ENCODE data around the gene TUBB4B.

TUBB4B gene

DNA sequence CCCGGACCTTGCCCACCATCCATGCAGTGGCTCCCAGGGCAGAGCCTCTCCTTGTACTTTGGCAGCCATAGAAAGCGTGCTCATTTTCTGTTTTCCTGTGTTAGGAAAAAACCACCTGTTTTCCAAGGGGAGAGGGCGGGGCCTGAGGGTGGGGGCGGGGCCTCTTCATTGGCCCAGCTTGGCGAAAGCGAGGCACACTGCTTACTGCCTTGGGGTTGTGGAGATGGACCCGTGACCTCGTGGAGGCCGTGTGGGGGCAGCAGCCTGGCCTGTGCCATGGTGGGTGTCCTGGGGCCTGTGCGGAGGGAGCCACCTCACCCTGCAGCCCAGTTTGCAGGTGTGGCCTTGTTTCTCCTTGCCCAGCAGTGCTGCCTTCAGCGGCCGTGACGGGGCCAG, 32.0 kb downstream of the TUBB4B start:
- no peak for DNase-seq

DNA sequence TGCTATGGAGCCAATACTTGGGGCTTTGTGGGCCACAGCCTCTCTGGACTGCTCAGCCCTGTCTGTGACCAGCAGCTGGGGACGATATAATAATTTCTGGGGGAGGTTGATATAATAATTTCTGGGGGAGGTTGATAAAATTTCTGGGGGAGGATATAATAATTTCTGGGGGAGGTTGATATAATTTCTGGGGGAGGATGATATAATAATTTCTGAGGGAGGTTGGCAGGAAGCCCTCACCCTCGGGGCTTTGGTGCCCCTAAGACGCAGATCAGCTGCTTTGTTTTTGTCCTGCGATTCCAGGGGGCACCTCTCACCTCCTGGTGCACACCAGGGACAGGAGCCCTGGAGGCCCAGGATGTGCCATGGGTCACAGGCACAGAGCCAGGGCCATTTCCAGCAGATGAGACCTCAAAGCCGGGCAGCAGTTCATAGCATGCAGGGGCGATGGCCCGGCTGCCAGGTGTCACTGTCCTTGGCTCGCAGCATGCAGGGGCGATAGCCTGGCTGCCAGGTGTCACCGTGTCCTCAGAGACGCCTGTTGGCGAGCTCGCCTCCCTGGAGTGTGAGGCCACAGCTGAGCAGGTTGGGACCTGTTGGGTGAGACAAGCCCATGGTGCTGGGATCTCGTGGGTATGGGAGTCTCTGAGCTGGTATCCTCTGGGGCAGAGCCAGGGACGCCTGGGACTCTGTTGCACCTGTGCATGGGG, 32.7 kb downstream of the TUBB4B start:
- DNase-seq: peak; percentile 67

DNA sequence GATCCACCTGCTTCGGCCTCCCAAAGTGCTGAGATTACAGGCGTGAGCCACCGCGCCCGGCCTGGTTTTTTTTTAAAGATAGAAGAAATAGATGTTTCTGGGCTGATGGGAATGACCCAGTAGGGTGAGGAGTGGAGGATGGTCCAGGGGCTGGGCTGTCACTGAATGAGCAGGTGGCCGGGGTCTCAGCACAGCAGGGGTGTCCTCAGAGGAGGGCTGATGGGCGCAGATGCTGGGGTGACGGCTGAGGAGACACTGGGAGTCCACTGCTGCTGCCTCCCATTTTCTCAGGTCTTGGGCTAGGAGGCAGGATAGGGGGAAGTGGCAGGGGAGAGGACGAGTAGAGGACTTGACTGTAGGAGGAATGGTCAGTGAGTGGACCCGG, 34.1 kb downstream of the TUBB4B start:
- no peak for DNase-seq

DNA sequence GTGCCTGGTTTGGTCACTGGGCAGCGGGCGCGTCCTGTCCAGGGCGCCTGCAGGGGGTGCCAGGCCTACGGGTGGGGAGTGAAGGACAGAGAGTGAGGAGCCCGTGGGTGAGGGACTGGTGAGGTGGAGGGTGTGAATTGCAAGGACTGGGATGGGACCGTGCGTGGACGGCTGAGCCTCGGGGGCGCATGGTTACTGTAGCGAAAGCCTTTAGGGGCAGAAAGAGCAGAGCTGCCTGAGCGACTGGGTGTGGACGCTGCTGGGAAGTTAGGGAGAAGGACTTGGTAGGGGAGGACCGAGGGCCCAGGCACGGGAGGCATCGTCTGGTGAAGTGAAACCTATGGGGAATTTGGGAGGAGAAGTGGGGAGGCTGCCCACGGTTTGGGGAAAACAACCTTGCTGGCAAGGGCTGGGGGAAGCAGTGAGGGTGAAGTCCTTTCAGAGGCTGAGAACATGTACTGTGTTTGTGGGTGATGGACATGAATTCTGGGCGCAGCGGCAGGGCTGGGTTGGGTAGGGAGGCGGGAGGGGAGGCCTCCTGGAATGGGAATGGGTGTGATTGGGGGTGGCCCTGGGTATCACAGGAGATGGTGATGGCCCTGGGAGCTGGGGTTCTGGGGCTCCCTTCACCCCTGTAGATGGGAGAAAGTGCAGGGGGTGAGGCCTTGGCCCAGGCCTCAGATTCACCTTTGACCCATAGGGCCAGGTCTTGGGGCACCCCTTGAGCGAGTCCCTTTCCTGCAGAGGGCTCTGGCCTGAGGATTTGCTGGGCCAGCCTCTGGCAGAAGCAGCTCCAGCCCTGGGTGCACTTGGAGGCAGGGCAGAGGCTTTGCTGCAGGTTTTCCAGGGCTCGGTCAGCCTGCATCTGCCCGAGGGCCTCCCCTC, 34.7 kb downstream of the TUBB4B start:
- no peak for DNase-seq

DNA sequence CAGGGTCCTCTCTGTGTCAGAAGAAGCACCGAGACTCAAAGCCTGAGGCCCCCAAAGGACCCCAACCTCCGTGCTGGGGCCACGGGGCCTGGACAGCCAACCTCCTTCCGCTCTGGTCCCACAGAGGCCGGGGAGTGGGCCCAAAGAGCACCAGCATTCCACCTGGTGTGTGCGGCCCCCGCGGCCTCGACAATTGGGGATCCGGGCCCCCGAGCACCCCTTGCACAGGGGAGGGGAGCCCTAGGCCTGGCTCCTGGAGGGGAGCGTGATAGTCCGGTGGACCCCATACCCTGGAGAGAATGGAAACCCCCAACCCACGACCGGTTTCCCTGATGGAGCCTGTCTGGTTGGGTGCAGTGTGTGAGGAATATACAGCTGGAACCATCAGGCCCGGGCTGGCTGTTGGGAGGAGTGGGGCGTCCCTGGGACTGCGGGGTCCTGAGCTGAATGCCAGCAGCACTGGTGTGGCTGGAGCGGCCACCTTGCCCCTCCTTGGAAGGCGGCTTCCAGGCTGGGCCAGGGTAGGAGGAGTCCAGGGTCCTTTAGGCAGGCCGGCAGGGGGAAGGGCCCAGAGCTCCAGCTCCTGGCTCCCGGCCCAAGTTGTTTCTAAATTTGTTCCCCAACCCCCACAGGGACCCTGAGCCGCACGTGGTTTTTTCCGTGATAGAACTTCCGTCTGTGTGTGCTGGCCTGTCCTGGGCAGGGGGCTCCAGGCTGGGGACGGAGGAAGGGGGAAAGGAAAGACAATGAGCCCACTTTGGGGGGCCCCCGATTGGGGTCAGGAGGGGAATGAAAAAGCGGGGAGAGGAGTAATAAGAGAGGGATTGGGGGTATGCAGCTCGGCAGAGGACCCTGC, 35.6 kb downstream of the TUBB4B start:
- DNase-seq: peak; percentile 61

DNA sequence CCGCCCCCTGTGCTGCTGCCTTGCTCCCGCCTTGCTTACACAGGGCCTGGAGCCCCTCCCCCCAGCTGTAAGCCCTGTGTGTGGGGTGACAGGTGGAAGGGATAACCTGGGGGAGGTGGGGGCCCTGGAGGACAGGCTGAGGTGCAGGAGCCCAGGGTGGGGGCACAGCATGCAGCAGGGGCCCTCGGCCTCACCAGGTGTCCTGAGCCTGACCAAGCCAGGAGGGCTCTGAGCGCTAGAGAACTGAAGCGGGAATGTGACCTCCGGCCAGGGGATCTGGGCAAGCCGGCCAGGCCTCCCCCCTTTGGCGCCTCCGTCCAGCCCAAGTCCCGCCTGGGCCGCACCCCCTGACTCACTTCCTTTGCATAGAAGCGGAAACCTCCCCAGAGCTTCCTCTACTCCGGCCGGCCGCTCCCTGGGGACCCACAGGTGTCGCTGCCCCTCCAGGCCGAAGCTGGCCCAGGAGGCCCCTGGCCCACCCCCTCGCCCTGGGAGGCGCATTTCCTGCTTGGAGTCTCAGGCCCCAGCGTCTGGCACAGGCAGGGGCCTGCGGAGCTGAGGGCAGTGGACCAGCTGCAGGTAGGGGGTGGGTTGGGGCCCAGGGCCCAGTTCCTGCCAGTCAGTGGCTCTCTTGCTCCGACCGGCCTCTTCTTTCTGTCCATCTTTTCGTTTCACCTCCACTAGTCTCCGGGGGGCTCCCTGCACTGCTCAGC, 36.4 kb downstream of the TUBB4B start, which contains the start of gene TOR4A:
TSS of gene TOR4A (plus strand) at position 398 of the 713 bp plus-strand sequence. CDS start 964 bp downstream, outside the sequence.
- DNase-seq: no peak

DNA sequence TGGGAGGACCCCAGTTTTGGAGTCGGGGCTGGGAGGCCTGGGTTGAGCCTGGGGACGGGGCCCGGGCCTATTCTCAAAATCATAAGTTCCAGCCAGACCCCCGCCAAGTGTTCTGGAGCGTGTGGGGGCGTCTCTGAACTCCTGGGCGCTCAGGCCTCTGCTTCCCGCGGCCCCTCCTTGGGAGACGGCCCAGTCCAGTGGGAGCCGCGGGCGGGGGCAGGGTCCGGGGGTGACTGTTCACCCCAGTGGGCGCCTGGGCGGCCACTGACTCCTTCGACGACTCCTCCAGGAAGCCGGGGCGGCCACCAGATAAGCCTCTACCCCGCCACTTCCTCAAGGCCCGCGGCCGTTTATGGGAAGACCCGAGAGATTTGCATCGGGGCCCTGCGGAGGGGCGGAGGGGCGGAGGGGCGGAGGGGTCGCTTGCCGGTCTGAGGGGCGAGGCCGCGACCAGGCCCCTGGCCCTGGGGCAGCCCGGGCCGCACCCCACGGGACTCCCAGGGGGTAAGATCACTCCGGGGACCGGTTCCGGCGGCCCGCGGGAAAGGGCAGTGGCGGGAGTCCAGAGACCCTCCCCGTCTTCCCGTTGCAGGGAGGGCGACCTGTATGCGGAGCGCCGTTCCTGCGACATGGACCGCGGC, 37.1 kb downstream of the TUBB4B start:
- DNase-seq: no peak

DNA sequence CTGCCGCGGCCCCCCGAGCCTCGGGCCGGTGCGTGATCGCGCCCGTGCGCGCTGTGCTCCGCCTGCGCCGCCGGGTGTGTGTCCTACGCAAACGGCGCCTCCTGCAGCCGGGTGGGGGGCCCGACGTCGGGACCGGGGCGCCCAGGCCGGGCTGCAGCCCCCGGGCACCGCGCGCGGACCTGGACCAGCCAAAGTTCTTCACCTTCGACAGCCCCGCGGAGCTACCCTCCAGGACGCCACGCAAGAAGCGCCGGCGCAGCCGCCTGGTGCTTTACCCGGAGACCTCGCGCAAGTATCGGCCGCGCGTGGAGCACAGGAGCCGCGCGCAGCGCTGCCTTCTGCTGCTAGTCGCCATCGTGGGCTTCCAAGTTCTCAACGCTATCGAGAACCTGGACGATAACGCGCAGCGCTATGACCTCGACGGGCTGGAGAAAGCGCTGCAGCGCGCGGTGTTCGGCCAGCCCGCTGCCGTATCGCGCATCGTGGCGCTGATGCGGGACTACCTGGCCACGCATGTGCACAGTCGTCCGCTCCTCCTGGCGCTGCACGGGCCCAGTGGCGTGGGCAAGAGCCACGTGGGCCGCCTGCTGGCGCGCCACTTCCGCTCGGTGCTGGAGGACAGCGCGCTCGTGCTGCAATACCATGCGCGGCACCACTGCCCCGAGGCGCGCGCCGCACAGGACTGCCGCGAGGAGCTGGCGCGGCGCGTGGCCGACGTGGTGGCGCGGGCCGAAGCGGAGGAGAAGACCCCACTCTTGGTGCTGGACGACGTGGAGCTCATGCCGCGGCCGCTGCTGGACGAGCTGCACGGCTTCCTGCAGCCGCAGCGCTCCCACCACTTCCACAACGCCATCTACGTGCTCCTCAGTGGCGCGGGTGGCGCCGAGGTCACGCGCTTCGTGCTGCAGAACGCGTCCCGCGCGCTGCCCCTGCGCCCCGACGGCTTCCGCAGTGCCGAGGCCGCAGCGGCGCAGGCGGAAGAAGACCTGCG, 37.9 kb downstream of the TUBB4B start:
- no peak for DNase-seq

DNA sequence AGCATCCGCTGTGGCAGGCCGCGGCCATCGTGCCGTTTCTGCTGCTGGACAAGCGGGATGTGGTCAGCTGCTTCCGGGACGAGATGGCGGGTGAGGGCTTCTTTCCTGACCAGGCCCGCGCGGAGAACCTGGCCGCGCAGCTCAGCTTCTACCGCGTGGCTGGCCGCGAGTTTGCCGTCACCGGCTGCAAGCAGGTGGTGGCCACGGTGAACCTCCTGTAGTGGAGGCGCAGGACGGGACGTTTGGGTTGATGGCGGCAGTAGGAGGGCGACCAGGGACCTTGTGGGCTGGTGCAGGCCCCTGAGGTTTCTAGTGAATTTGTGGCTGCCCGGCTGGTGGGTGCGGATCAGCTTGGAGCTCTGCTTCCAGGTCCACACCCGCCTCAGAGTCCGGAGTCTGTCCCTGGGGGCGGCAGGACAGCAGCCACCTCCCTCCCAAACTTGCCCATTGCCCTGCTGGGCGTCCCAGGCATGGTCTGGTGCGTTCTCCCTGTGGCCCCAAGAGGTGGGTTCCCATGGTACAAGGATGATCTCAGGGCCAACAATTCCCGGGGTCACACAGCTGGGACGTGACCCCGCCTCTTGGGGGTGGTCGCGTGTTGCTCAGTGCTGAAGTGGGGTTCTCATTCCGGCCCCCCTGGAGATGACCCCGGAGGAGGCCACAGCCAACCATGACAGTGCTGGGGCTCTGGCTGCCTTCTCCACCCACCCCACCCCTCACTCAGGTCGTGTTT, 38.8 kb downstream of the TUBB4B start:
- no peak for DNase-seq

DNA sequence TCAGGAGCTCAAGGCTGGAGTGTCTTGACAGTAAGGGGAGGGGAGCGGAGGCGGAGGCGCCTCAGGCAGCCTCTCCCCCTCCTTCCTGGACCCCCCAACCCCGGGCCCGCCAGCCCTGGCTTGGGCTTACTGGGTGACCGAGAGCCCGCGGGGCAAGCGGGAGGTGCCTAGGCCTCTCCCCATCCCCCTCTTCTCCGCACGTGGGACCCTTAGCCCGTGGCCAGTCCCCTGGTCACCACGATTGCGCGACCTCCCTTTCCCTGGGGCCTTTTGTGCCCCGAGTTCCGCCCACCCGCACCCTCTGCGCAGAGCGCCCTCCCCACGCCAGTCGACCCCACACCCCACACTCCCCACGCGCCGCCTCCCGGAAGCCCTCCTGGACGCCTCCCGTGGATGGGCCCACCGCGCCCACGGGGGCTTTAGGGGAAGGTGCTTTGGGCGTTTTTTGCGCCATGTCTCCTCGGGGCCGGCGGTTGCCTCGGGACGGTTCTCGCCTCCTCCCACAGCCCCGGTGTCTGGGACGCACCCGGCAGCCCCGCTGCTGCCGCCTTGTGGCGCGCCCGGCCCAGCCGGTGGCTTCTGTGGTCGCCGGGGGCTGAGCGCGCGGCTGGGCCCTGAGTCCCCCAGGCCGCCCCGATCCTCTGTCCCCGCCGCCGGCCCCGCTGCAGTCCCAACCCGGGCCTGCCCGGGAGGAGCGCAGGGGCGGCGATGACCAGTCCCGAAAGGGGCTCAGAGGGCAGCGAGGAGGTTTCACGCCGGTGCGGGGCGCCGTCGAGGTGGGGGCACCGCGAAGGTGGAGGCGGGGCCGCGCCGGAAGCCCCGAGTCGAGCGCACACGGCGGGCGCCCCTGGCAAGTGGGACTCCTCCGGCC, 39.6 kb downstream of the TUBB4B start:
- no peak for DNase-seq

DNA sequence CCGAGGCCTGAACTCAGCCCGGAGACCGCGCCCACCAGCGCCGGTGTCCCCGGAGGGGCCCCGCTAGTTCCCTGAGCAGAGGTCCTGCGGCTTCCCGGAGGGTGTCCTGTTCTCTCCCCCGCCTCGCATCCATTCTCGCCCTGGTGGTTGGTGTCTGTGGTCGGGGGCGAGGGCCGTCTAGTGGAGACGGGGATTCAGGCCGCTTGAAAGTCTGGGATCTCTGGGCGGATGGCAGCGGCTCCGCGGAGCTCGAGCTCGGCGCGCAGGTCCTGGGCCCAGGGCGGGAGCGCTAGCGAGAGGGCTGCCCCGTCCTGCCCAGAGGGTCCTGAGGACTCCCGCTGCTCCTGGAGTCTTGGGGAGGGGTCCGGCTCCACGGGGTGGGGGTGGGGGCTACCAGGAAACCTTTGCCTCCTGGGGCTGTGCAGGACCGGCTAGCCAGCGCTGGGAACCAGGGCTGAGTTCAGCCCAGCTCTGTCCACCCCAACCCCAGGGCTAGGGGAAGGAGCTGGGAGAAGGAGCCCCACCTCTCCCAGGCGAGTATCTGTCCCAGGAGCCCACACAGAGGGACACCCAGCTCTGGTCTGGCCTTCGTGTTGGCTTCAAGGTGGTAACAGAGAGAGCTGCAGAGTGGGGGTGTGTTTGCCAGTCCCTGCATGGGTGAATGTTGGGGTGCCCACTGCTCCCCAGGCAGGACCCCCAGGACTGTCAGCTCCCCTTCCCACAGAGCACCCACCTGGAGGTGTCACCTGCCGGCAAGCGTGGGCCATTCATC, 40.4 kb downstream of the TUBB4B start:
- DNase-seq: no peak

DNA sequence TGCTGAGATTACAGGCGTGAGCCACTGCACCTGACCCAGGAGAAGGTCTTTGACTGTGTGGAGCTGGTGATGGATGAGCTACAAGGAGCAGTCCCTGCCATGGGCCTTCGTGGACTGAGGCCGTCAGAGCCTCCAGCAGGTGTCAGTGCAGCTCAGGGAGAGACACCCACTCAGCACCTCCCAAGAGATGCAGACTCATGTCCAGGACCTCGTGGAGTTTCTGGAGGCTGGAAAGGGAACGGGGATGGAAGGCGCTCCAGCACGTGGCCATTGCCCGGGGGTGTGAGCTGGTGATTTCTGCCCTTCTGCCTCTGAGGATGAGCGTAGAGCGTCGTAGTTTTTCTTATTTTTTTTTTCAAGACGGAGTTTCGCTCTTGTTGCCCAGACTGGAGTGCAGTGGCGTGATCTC, 45.9 kb downstream of the TUBB4B start:
- DNase-seq: peak; percentile 24

DNA sequence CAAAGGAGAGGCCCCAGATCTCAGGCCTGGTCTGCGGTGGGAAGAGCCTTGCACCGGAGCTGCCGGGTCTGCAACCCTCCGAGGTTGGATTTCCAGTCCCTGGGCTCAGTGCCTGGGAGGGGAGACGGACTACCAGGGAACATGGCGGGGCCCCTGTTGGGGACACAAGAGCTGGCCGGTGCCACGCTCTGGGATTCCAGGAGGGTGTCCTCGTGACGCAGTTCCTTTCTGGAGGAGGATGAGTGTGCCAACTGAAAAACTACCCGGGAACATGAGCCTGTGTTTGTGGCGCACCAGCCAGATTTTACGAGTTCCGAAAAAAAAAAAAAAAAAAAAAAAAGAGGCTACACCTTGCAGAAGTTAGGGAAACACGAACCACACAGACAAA, 52.0 kb downstream of the TUBB4B start:
- DNase-seq: peak; percentile 58
